GM15510 (cell line): ENCODE results near the gene SPTBN4.

Experiments used
- POLR2A ChIP-seq: IDR thresholded peaks from 3 replicates; pipeline ENCODE4 v1.6.1; 2011; ENCODE audit warnings: borderline replicate concordance; ENCODE audit not compliant: insufficient read length; ENCODE audit errors: extremely low read depth

The SPTBN4 gene

GRCh38 chr19:40614622-40615411, 148.0 kb downstream of the SPTBN4 start:
- no peak for TF ChIP-seq POLR2A

- TF ChIP-seq POLR2A: no peak
These were observed 149.4 kb downstream of the SPTBN4 start for GRCh38 chr19:40616178-40616577.

GRCh38 chr19:40616941-40617340, 150.1 kb downstream of the SPTBN4 start:
- no peak for TF ChIP-seq POLR2A

GRCh38 chr19:40617961-40618360, 151.2 kb downstream of the SPTBN4 start:
- no peak for TF ChIP-seq POLR2A

- TF ChIP-seq POLR2A: no peak
These were observed 152.7 kb downstream of the SPTBN4 start for GRCh38 chr19:40619333-40620160.

- no peak for TF ChIP-seq POLR2A
These were observed 153.3 kb downstream of the SPTBN4 start for GRCh38 chr19:40620161-40620485.

- TF ChIP-seq POLR2A: no peak
These were observed 154.5 kb downstream of the SPTBN4 start for GRCh38 chr19:40621283-40621682.

- TF ChIP-seq POLR2A: no peak
These were observed 155.4 kb downstream of the SPTBN4 start for GRCh38 chr19:40621966-40622772.

GRCh38 chr19:40622773-40623075, 155.9 kb downstream of the SPTBN4 start:
- no peak for TF ChIP-seq POLR2A

GRCh38 chr19:40623403-40624251, 156.8 kb downstream of the SPTBN4 start:
- no peak for TF ChIP-seq POLR2A

- TF ChIP-seq POLR2A: no peak
These were observed 158.8 kb downstream of the SPTBN4 start for GRCh38 chr19:40625406-40626120.
